ENCODE measurements around the gene GALNT7.

The GALNT7 gene

DNA sequence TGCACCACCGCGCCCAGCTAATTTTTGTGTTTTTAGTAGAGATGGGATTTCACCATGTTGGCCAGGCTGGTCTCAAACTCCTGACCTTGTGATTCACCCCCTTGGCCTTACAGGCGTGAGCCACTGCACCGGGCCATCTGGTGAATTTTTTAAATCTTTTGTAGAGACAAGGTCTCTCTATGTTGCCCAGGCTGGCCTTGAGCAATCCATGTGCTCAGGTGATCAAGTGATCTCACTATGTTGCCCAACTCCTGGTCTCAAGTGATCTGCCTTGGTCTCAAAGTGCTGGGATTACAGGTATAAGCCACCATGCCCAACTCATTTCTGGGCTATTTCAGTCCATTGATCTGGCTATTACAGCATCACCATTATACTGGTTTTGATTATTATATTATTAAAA, 22.2 kb upstream of the GALNT7 start:
- Mint-ChIP-seq H3K27me3 (no peaks in the 10 kb centered on the region), H3K4me3 (no peak overlapping the region)

DNA sequence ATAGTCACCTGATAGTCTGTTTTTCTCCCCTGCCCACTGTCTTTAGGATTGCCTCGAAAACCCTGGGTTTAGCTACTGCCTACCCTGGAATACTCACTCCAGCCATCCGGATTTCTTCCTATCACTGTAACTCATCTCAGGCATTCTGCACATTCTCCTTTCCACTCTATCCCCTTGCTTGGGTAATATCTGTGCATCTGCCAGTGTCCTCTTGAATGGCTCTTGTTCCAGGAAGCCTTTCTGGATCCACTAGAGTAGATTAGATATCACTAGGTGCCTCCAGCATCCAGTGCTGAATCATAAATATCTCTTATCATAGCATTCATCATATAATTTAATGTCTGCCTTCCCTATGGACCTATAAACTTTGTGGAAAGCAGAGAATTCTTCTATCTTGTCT, 17.1 kb upstream of the GALNT7 start:
- H3K36me3 Mint-ChIP-seq (ENCODE audit: low read depth): no peaks in the 10 kb centered on the region
- DNase-seq: no peak
- no peak overlapping the region for H3K4me3 Mint-ChIP-seq
- no peak overlapping the region for H3K27ac Mint-ChIP-seq
- no peaks in the 10 kb centered on the region for H3K27me3 Mint-ChIP-seq
- H3K9me3 Mint-ChIP-seq: no peaks in the 10 kb centered on the region
- no peaks in the 10 kb centered on the region for H3K4me1 Mint-ChIP-seq (ENCODE audit: low read depth)

More for the DNA sequence above, 22.2 kb upstream of the GALNT7 start:
- Mint-ChIP-seq H3K36me3 (ENCODE audit: low read depth) (no peaks in the 10 kb centered on the region), H3K4me1 (ENCODE audit: low read depth) (no peaks in the 10 kb centered on the region), H3K27ac (no peak overlapping the region), H3K9me3 (no peaks in the 10 kb centered on the region)
- DNase-seq: no peak

DNA sequence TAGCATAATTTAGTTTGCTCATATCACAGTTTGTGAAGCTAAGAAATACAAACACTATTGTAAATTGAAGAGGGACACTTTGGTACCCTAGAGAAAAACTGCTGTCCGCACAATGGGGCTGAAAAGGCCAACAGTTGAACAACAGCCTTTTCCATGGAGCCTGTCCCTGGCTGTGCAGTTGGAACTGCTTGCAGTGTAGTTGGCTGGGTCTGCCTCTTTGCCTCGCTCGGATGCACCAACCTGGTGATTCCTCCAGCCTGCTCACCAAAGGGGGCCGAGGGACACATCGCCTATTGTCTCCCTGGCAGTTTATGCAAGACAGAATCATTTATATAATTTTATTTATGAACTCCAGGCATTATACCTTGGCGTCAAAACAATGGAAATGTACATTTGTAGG, 16.5 kb upstream of the GALNT7 start:
- Mint-ChIP-seq H3K36me3 (ENCODE audit: low read depth) (no peaks in the 10 kb centered on the region), H3K9me3 (no peaks in the 10 kb centered on the region), H3K27me3 (no peaks in the 10 kb centered on the region), H3K4me3 (no peak overlapping the region), H3K27ac (no peak overlapping the region), H3K4me1 (ENCODE audit: low read depth) (no peaks in the 10 kb centered on the region)
- DNase-seq: no peak

DNA sequence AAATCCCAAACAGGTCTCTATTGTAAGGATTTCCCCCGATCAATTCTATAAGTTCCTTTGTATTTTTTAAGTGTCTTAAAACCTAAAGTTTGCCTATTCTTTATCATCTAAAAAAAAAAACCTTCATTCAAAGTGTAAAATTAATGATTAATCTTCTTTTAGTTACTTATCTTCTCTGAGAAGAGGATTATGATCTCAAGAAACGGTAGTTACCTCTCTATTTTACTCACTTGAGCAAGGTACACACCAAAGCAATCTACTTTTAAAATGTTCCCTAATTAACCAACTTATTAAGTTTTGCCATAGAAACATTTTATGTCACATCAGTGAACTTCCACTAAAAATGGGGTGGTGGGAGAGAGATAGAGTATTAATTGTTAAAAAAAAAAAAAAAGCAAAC, 15.2 kb upstream of the GALNT7 start:
- no peaks in the 10 kb centered on the region for H3K27me3 Mint-ChIP-seq
- no peaks in the 10 kb centered on the region for H3K9me3 Mint-ChIP-seq
- H3K4me1 Mint-ChIP-seq (ENCODE audit: low read depth): no peaks in the 10 kb centered on the region
- no peaks in the 10 kb centered on the region for H3K36me3 Mint-ChIP-seq (ENCODE audit: low read depth)
- no peak for DNase-seq
- H3K27ac Mint-ChIP-seq: no peak overlapping the region
- H3K4me3 Mint-ChIP-seq: no peak overlapping the region

DNA sequence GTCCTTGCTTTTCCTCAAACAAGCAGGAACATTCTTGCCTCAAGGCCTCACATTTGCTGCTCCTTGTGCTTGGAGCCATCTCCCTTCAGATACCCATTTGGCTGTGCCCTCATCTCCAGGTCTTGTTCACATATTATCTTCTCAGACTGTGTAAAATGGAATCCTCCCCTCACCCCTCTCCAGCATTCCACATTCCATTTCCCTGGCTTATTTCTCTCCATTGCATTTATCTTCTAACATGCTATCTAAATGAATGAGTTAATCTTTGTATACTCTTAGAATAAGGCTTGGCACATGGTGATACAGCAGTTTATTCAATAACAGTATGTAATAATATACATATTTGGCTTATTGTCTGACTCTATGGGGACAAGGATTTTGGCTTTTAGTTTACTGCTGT, 8.8 kb upstream of the GALNT7 start:
- DNase-seq: no peak
- Mint-ChIP-seq H3K36me3 (ENCODE audit: low read depth) (peaks cover 3% of the 10 kb centered on the region), H3K27me3 (no peaks in the 10 kb centered on the region), H3K4me3 (no peak overlapping the region), H3K4me1 (ENCODE audit: low read depth) (no peaks in the 10 kb centered on the region), H3K27ac (no peak overlapping the region), H3K9me3 (no peaks in the 10 kb centered on the region)

DNA sequence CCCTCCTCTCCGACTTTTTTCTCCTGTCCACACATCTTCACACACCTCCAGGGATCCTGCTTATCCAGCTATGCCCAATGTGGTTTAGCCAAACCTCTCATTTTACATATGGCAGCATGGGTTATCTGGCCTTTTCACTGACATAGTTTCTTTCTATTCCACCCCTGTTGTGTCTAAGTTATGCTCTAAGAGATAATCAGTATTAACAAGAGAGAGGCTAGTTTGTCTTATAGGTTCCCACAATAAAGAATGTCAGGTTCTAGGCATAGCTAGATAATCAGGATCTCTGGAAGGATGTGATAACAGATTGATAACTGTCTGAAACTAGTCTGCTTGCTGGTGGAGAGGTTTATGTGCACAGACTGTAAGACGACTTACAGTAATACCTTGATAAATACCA, 7.7 kb upstream of the GALNT7 start:
- Mint-ChIP-seq H3K27me3 (no peaks in the 10 kb centered on the region), H3K4me3 (no peak overlapping the region), H3K4me1 (ENCODE audit: low read depth) (peaks cover 4% of the 10 kb centered on the region), H3K27ac (no peak overlapping the region), H3K9me3 (no peaks in the 10 kb centered on the region), H3K36me3 (ENCODE audit: low read depth) (peaks cover 5% of the 10 kb centered on the region)
- DNase-seq: no peak

DNA sequence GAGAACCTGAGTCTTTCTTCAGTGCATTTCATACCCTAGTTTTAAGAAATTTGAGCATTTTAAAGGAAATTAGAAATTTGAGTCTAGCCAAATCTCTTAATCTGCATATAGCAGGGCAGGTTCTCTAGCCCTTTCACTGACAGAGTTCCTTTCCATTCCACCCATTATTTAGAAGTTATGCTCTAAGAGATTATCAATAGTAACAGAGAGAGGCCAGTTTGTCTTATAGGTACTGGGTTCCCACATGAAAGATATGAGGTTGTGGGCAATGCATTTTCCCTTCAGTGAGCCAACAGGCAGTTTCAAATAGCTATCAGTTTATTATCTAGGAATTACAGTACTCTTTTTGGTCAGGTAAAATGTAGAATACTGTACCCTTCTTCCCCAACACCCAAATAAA, 7.3 kb upstream of the GALNT7 start:
- Mint-ChIP-seq H3K27ac (no peak overlapping the region), H3K36me3 (ENCODE audit: low read depth) (peaks cover 7% of the 10 kb centered on the region), H3K4me3 (no peak overlapping the region), H3K27me3 (no peaks in the 10 kb centered on the region), H3K9me3 (no peaks in the 10 kb centered on the region), H3K4me1 (ENCODE audit: low read depth) (peaks cover 8% of the 10 kb centered on the region)
- DNase-seq: no peak

DNA sequence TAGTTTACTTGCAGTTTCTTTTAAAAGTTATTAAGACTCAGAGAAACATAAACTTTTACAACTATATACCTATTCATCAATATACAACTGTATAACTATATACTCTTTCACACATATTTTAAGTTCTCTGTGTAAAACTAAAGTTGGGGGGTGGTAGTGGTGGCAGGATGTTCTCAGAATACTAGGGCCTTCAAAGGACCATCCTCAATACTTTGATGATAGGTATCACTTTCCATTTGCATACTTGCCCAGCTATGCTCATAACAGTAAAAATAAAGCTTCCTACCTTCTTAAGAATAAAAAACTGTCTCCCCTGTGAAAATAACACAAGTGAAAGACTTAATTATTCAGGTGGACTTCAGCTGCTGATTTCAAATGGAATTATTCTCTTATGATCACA, 2.9 kb upstream of the GALNT7 start:
- Mint-ChIP-seq H3K9me3 (no peaks in the 10 kb centered on the region), H3K27ac (peak overlapping the region; percentile 51), H3K4me3 (no peak overlapping the region), H3K36me3 (ENCODE audit: low read depth) (peaks cover 16% of the 10 kb centered on the region), H3K27me3 (no peaks in the 10 kb centered on the region), H3K4me1 (ENCODE audit: low read depth) (peaks cover 31% of the 10 kb centered on the region)
- no peak for DNase-seq

DNA sequence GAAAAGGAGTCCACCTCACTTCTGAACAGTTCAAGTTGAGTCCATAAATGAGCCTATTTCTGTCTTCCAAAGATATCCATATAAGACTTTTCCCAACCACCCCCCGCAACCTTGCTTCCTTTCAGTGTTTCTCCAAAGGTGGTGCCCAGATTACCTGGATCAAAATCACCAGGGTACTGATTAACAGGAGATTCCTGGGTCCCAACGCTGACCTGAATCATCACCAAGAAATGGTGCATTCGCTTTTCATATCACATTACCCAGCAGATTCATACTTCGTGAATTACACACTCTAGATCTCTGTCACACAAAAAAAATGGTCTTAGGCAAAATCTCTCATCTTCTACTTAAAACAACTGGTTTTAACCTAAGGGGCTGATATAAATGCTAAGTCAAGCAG, 2.1 kb upstream of the GALNT7 start:
- DNase-seq: no peak
- Mint-ChIP-seq H3K36me3 (ENCODE audit: low read depth) (peaks cover 16% of the 10 kb centered on the region), H3K9me3 (no peaks in the 10 kb centered on the region), H3K27ac (peak overlapping the region; percentile 42), H3K27me3 (no peaks in the 10 kb centered on the region), H3K4me1 (ENCODE audit: low read depth) (peaks cover 39% of the 10 kb centered on the region), H3K4me3 (no peak overlapping the region)

DNA sequence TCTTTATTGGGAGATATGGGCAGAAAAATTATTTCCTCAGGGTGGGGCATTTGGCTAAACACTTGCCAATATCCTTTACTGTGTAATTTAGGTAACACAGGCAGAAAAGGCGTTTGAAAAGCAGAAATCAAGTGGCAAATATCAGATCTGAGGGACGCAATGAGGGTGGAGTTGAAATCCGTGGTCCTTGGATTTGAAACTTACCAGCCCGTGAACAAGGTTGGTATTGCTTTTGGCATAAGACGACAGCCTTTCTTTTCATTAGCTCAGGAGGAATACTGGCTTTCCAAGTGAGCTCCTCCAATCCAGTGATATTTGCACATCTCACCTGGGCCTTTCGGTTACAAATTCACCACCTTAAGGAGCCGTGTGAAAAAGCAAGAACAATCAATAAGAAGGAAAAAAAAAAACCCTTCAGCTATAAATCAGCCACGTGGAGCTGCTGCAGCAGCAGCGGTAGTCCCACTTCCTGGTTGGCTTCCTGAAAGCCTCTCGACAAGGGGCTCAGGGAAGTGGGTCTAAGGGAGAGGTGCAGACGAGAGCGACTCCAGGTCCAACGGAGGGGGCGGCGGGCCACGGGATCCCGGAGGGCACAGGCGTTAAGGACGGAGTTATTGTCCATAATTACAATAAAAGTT, 734 bp upstream of the GALNT7 start:
- no peak for DNase-seq
- peak overlapping the region; percentile 95 for H3K4me3 Mint-ChIP-seq
- H3K27me3 Mint-ChIP-seq: no peaks in the 10 kb centered on the region
- no peaks in the 10 kb centered on the region for H3K9me3 Mint-ChIP-seq
- H3K27ac Mint-ChIP-seq: peak overlapping the region; percentile 95
- H3K36me3 Mint-ChIP-seq (ENCODE audit: low read depth): peaks cover 16% of the 10 kb centered on the region
- peaks cover 43% of the 10 kb centered on the region for H3K4me1 Mint-ChIP-seq (ENCODE audit: low read depth)

DNA sequence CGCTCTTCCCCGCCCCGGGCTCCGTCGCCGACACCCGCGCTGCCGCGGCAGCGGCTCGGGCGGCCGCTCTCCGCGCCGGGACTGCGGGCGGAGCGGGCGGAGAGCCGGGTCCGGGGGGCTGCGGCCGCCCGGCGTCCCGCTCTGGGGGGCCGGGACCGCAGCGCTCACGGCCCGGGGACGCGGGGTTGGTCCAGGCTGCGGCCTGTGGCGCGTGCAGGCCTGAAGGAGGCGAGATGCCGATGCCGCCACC, 492 bp downstream of the GALNT7 start:
- Mint-ChIP-seq H3K4me1 (ENCODE audit: low read depth) (peaks cover 50% of the 10 kb centered on the region), H3K36me3 (ENCODE audit: low read depth) (peaks cover 15% of the 10 kb centered on the region), H3K27me3 (no peaks in the 10 kb centered on the region), H3K9me3 (no peaks in the 10 kb centered on the region), H3K27ac (no peak overlapping the region), H3K4me3 (no peak overlapping the region)
- no peak for DNase-seq

DNA sequence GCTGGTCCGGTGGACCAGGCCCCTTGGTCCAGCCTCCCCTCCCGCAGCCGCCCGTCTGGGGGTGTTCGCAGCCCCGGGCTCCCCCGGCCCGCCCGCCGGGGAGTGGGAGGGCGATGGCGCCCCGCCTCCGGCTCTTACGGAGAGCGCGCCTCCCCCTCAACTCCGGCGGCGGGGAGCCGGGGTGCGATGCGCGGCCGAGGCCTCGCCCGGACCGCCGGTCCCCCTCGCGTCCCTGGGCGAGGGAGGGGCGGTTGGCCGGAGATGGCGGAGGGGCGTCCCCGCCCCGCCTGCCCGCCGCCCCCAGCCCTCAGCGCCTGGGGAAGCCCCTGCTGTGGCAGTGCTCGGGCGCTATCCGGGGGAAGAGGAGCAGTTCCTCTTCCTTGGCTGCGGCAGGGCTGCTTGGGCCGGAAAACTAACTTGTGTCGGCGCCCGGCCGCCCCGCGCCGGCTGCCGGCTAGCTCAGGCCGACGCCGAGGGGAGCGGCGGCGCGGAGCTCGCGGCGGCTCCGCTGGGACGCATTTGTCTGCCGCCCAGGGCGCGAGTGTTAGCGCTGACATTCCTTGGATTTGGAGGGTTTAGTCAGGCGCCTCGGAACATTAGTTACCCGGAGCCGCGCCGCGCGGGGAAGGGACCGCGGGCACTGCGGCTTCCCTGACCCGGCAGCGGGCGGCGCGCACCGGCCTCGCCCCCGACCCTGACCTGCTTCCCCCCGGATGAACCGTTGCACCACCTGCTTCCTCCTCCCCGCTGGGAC, 994 bp downstream of the GALNT7 start:
- peak; percentile 80 for DNase-seq
- H3K4me1 Mint-ChIP-seq (ENCODE audit: low read depth): peaks cover 55% of the 10 kb centered on the region
- peak overlapping the region; percentile 86 for H3K27ac Mint-ChIP-seq

DNA sequence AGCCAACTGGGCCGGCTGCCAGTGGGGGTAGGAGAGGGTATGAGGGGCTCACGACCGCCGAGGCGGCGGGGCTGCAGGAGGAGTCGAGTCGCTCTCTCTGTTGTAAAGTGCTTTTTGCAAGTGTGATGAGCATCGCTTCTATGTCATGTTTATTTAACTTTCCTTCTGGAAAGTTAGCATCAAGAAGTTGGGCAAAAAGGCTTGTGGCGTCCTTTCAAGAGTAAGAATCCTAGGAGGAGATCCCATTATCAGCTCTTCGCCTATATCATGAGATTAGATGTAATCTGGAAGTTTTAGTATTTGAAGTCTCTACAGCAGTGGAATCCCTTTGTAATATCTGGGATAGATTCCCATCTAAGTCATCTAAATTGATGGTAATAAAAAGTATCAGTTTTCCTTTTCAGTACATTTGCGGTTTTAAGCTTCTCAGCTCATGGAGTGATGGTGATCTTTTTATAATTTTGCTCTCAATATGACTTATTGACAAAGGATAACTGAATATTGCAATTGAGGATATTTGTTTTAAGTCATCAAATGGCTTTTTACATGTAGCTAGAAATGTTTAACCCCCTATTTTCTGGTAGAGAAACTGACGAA, 1.7 kb downstream of the GALNT7 start:
- peaks cover 13% of the 10 kb centered on the region for H3K36me3 Mint-ChIP-seq (ENCODE audit: low read depth)

More for the DNA sequence above, 994 bp downstream of the GALNT7 start:
- Mint-ChIP-seq H3K36me3 (ENCODE audit: low read depth) (peaks cover 13% of the 10 kb centered on the region), H3K9me3 (no peaks in the 10 kb centered on the region), H3K27me3 (no peaks in the 10 kb centered on the region), H3K4me3 (peak overlapping the region; percentile 81)

DNA sequence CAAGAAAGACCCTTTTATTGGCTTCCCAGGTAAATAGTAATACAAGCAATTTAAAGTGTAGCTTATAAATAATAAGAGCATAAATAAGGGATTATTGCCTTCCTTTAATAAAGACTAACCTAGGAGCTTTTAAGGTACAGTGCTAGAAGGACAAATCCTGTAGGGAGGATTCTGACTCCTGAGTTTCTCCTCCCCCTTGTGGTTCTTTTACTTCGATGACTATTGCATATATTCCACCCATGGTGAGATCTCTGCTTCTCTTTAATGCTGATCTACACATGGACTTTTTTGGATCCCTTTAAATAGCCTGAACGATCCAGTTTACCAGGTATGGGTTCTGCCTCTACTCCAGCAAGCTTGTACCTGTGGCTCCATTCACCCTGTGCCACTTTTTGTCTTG, 2.5 kb downstream of the GALNT7 start:
- Mint-ChIP-seq H3K4me1 (ENCODE audit: low read depth) (peaks cover 52% of the 10 kb centered on the region), H3K4me3 (peak overlapping the region; percentile 81), H3K9me3 (no peaks in the 10 kb centered on the region), H3K36me3 (ENCODE audit: low read depth) (peaks cover 9% of the 10 kb centered on the region), H3K27me3 (no peaks in the 10 kb centered on the region), H3K27ac (no peak overlapping the region)
- DNase-seq: no peak

More for the DNA sequence above, 1.7 kb downstream of the GALNT7 start:
- Mint-ChIP-seq H3K27me3 (no peaks in the 10 kb centered on the region), H3K4me1 (ENCODE audit: low read depth) (peaks cover 57% of the 10 kb centered on the region), H3K9me3 (no peaks in the 10 kb centered on the region), H3K4me3 (peak overlapping the region; percentile 81), H3K27ac (peak overlapping the region; percentile 86)
- no peak for DNase-seq

DNA sequence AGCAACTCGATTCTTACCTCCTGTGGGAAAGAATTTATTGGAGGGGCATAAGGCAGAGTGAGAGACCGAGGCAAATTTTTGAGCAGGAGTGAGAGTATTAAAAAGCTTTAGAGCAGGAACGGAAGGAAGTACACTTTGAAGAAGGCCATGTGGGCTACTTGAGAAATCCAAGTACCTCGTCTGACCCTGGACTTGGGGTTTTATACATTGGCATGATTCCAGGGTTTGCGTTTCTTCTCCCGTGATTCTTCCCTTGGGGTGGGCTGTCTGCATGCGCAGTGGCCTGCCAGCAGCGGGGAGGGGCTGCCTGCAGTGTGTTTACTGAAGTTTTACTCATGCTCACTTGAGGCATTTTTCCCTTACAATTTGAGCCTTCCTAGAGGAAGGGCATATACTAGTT, 3.4 kb downstream of the GALNT7 start:
- peaks cover 48% of the 10 kb centered on the region for H3K4me1 Mint-ChIP-seq (ENCODE audit: low read depth)
- no peak overlapping the region for H3K4me3 Mint-ChIP-seq
- no peaks in the 10 kb centered on the region for H3K9me3 Mint-ChIP-seq
- no peak overlapping the region for H3K27ac Mint-ChIP-seq
- H3K36me3 Mint-ChIP-seq (ENCODE audit: low read depth): peaks cover 9% of the 10 kb centered on the region
- no peak for DNase-seq
- no peaks in the 10 kb centered on the region for H3K27me3 Mint-ChIP-seq
